K562 (cell line): Measurements from ENCODE around the gene SIRT5. TPM values are rescaled to one million over a fixed set of nuclear protein-coding genes. Genes with fewer than 3 reads are reported as not detected.

Experiments
- ATAC-seq: fragments of 200-7000 bp; cut with Tn5 transposase; 3 replicates; pipeline ENCODE4 v1.9.1; 2020; ENCODE audit warnings: moderate library complexity
- BruUV-seq: library from RNA; stranded (reverse); fragments of 400-500 nt; replicated peaks from 2 replicates; lab custom pipeline; 2021; lab: Mats Ljungman, UMichigan
- CTCF ChIA-PET: fragments of 300-600 bp; formaldehyde crosslinking; extraction: SDS; loops from one replicate; lab custom pipeline; 2021; ENCODE audit warnings: low intra/inter-chr PET ratio; lab: Yijun Ruan, JAX
- POLR2A ChIA-PET: fragments of 300-600, 350-650 bp; sonication (Branson Sonifier 250); formaldehyde crosslinking; extraction: SDS; loops from one replicate; lab custom pipeline; 2021; ENCODE audit warnings: antibody characterized with exemption, inconsistent platforms; lab: Yijun Ruan, JAX
- DNase-seq, 4 experiments: peaks; one replicate each; pipeline versions ENCODE4 v3.0.0 to v3.0.0-alpha.2; 2011 to 2018; ENCODE audit warnings: low spot score in 3 of 4, mixed read lengths in 3 of 4; ENCODE audit errors: extremely low read depth in 1 of 4
- FAIRE-seq: peaks from 2 replicates; lab custom pipeline; 2011; peaks lifted over from hg19 to GRCh38; lab: Jason Lieb, UNC
- H2AFZ ChIP-seq: 2 replicates; pipeline ENCODE4 v1.6.0; 2011; ENCODE audit warnings: low read depth, low read length, control low read depth, inconsistent platforms
- H3K27ac ChIP-seq: fragments of 200-600 bp; 3 replicates; pipeline ENCODE4 v1.8.0; 2011; ENCODE audit warnings: low read depth, mild to moderate bottlenecking, control low read depth, inconsistent platforms, low read length, moderate library complexity, mixed read lengths; ENCODE audit errors: extremely low read depth
- H3K27me3 ChIP-seq, 2 experiments: fragments of 300-600 bp in 1 of 2; 2 replicates in 1 of 2; 3 replicates in 1 of 2; pipeline versions ENCODE4 v1.6.0 to v1.8.0; 2011; ENCODE audit warnings: inconsistent platforms in 2 of 2, low read length in 2 of 2, mild to moderate bottlenecking in 1 of 2, mixed read lengths in 1 of 2, moderate library complexity in 1 of 2; ENCODE audit not compliant: control insufficient read depth in 2 of 2, insufficient read depth in 2 of 2
- H3K36me3 ChIP-seq: fragments of 300-600 bp; 3 replicates; pipeline ENCODE4 v1.8.0; 2011; ENCODE audit warnings: mild to moderate bottlenecking, low read length, inconsistent platforms; ENCODE audit not compliant: control insufficient read depth, insufficient read depth
- H3K4me1 ChIP-seq, 2 experiments: fragments of 200-600 bp in 1 of 2; replicated peaks in 1 of 2; 2 replicates in 1 of 2; 3 replicates in 1 of 2; pipeline versions ENCODE4 v1.5.1 to v1.8.0; 2011; ENCODE audit warnings: inconsistent platforms in 2 of 2, low read length in 2 of 2, mild to moderate bottlenecking in 1 of 2, mixed read lengths in 1 of 2, moderate library complexity in 1 of 2; ENCODE audit not compliant: control insufficient read depth in 2 of 2, insufficient read depth in 2 of 2
- H3K4me2 ChIP-seq: 2 replicates; pipeline ENCODE4 v1.6.1; 2011; ENCODE audit warnings: low read length, control low read depth, inconsistent platforms, mixed read lengths; ENCODE audit not compliant: insufficient read depth
- H3K4me3 ChIP-seq: fragments of 200-600 bp; sonication (generic), shearing (Covaris generic); 2 replicates; pipeline ENCODE4 v1.5.1; 2016; ENCODE audit warnings: control low read depth, inconsistent platforms
- H3K79me2 ChIP-seq: fragments of 200-600 bp; 3 replicates; pipeline ENCODE4 v1.8.0; 2011; ENCODE audit warnings: low read length, inconsistent platforms; ENCODE audit not compliant: control insufficient read depth, insufficient read depth
- H3K9ac ChIP-seq, 2 experiments: 2 replicates each; pipeline versions ENCODE4 v1.6.0 to v1.6.1; 2011; ENCODE audit warnings: low read depth in 2 of 2, low read length in 2 of 2, control low read depth in 1 of 2, inconsistent platforms in 1 of 2, mild to moderate bottlenecking in 1 of 2, mixed read lengths in 1 of 2; ENCODE audit not compliant: insufficient read depth in 1 of 2
- H3K9me1 ChIP-seq: one replicate; pipeline ENCODE4 v1.6.0; 2011; ENCODE audit warnings: inconsistent platforms, mild to moderate bottlenecking, low read length, moderate library complexity; ENCODE audit not compliant: control insufficient read depth, insufficient read depth
- H3K9me3 ChIP-seq: replicated peaks from 2 replicates; pipeline ENCODE4 v1.5.1; 2011; ENCODE audit warnings: low read depth, low read length, inconsistent platforms; ENCODE audit not compliant: control insufficient read depth, insufficient read depth
- H4K20me1 ChIP-seq: replicated peaks from 2 replicates; pipeline ENCODE4 v1.6.1; 2011; ENCODE audit warnings: low read length, inconsistent platforms, mixed read lengths; ENCODE audit not compliant: control insufficient read depth, insufficient read depth
- BRD4 ChIP-seq: fragments of 200-600 bp; sonication (generic); IDR thresholded peaks from 2 replicates; pipeline ENCODE4 v1.6.1; 2017; ENCODE audit warnings: inconsistent platforms
- DMBX1 ChIP-seq: fragments of 250-450 bp; sonication (Bioruptor Pico); IDR thresholded peaks from 2 replicates; pipeline ENCODE4 v1.8.0; 2022; ENCODE audit warnings: inconsistent platforms, mild to moderate bottlenecking, moderate library complexity, borderline replicate concordance
- KDM5B ChIP-seq: fragments of 200-600 bp; sonication (generic); IDR thresholded peaks from 2 replicates; pipeline ENCODE4 v1.6.1; 2012; ENCODE audit warnings: low read depth, mild to moderate bottlenecking, moderate library complexity, low read length, control low read depth, inconsistent platforms; ENCODE audit not compliant: insufficient replicate concordance
- MAFK ChIP-seq: IDR thresholded peaks from 2 replicates; pipeline ENCODE4 v1.6.1; 2011; ENCODE audit warnings: low read length, improper control_type of control experiment
- POLR2AphosphoS2 ChIP-seq: IDR thresholded peaks from 2 replicates; pipeline ENCODE4 v1.6.1; 2012; ENCODE audit warnings: low read length, improper control_type of control experiment
- RCOR1 ChIP-seq, 2 experiments: IDR thresholded peaks; 2 replicates each; pipeline ENCODE4 v1.6.1; 2012; ENCODE audit warnings: low read depth in 2 of 2, low read length in 2 of 2, borderline replicate concordance in 1 of 2, improper control_type of control experiment in 1 of 2
- REST ChIP-seq, 2 experiments: fragments of 450-650 bp; formaldehyde crosslinking in 1 of 2; IDR thresholded peaks; 2 replicates each; pipeline versions ENCODE4 v1.4.0 to v1.6.1; 2014 to 2020; ENCODE audit warnings: mild to moderate bottlenecking in 2 of 2, borderline replicate concordance in 1 of 2, low read depth in 1 of 2
- RFX1 ChIP-seq: fragments of 450-650 bp; IDR thresholded peaks from 2 replicates; pipeline ENCODE4 v1.6.1; 2016; ENCODE audit warnings: mild to moderate bottlenecking, moderate library complexity
- SMAD4 ChIP-seq: fragments of 250-450 bp; sonication (Bioruptor Pico); conservative IDR thresholded peaks from 2 replicates; pipeline ENCODE4 v1.8.0; 2021; ENCODE audit warnings: inconsistent platforms, mild to moderate bottlenecking, moderate library complexity
- TEAD4 ChIP-seq, 2 experiments: sonication (generic) in 1 of 2; formaldehyde crosslinking in 1 of 2; IDR thresholded peaks; 2 replicates each; pipeline versions ENCODE4 v1.6.1 to v1.8.0; 2012 to 2022; ENCODE audit warnings: borderline replicate concordance in 1 of 2, inconsistent platforms in 1 of 2, low read length in 1 of 2, mild to moderate bottlenecking in 1 of 2, missing genetic modification reagents in 1 of 2
- WHSC1 ChIP-seq: IDR thresholded peaks from one replicate; pipeline ENCODE4 v1.6.1; 2012; ENCODE audit warnings: low read length, control low read depth, inconsistent platforms
- ZNF699 ChIP-seq: fragments of 250-450 bp; sonication (Bioruptor Pico); IDR thresholded peaks from 2 replicates; pipeline ENCODE4 v1.8.0; 2021; ENCODE audit warnings: mild to moderate bottlenecking, moderate library complexity; ENCODE audit not compliant: insufficient replicate concordance
- ZNF766 ChIP-seq: fragments of 200-800 bp; sonication (Bioruptor generic); conservative IDR thresholded peaks from 2 replicates; pipeline ENCODE4 v1.6.1; 2016; ENCODE audit warnings: missing genetic modification characterization, missing compliant biosample characterization
- WGBS: fragments of 100-300 bp; shearing (Covaris generic); methylation state at CpG from one replicate; pipeline ENCODE4 v1.1.6; 2016; ENCODE audit warnings: low coverage, mixed read lengths; ENCODE audit not compliant: insufficient coverage; ENCODE audit errors: missing lambda C conversion rate; 5-methylcytosine and 5-hydroxymethylcytosine counted together
- in situ Hi-C: fragments of 300-500 bp; cut with MboI; formaldehyde crosslinking; loops from 4 replicates; pipeline ENCODE4 v1.15.0; 2018; ENCODE audit warnings: inconsistent platforms, mixed read lengths
- intact Hi-C: fragments of 100-400 bp; cut with micrococcal nuclease; formaldehyde crosslinking; loops from 2 replicates; pipeline ENCODE4 v1.14.2; 2022
- polyA plus RNA-seq, 8 experiments: library from polyadenylated mRNA; depleted of rRNA in 4 of 8; stranded (reverse) in 5 of 8; unstranded in 3 of 8; fragments of >200 nt; fragmentation: Nextera tagmentation in 2 of 8; fragmentation: Illumina TruSeq in 1 of 8; extraction: Ambion mirVana in 2 of 8; extraction: Trizol in 1 of 8; gene quantifications; 2 replicates each; pipeline versions ENCODE4 v1.2.1 to v1.2.3, GENCODE V29; 2011 to 2014; ENCODE audit warnings: inconsistent platforms in 1 of 8, missing spikeins in 1 of 8
- total RNA-seq, 7 experiments: library from RNA; depleted of rRNA in 6 of 7; stranded (reverse); fragments of >200 nt in 6 of 7; fragmentation: Illumina TruSeq in 2 of 7; extraction: Trizol in 2 of 7; gene quantifications; 2 replicates each; pipeline versions ENCODE4 v1.2.1 to v1.2.3, GENCODE V29; 2011 to 2021; ENCODE audit warnings: low replicate concordance in 1 of 7

SIRT5 gene
- total and polyA plus RNA-seq, 9 of the 15 experiments (the other 6 are each of a cell fraction or from before 2014, with no cell fraction given) = 2.1 to 15.7 (median 11.4) TPM

GRCh38 chr6:13572951-13573654 is 1.3 kb upstream of the SIRT5 start:
- peak overlapping the region; percentile 83 to 90; a peak in 3 of 4 replicates for H3K9ac ChIP-seq
- intact Hi-C loops = loop anchor here (10.0 kb wide), 3 partner anchors 238 to 502 kb away; no protein-coding TSS in a partner anchor
- ATAC-seq (no peak), FAIRE-seq (no peak), DNase-seq (no peak)
- no peaks in the 10 kb centered on the region for H4K20me1 ChIP-seq
- in situ Hi-C loops = no loop called here
- ChIA-PET CTCF (interaction anchor here (0.5 kb wide), 1 partner anchor 141 kb away, joined by 3 read pairs; no protein-coding TSS in a partner anchor), POLR2A (interaction anchor here (0.8 to 1.0 kb wide), 3 partner anchors 17 to 212 kb away, joined by 3 to 4 read pairs (median 3); no protein-coding TSS in a partner anchor)
- peak overlapping the region; percentile 56; the same call in 1 of the 2 replicates for H3K4me3 ChIP-seq
- peak overlapping the region; percentile 87 for H3K27ac ChIP-seq
- peaks cover 17 to 20% of the 10 kb centered on the region in 2 experiments for H3K4me1 ChIP-seq
- peak overlapping the region; percentile 97 for H2AFZ ChIP-seq
- no peaks in the 10 kb centered on the region; a peak in 1 of 5 replicates for H3K27me3 ChIP-seq
- WGBS = 57% methylated on average over 16 of the region's 16 CpGs
- H3K36me3 ChIP-seq = no peaks in the 10 kb centered on the region
- H3K4me2 ChIP-seq = peak overlapping the region; percentile 90
- BruUV-seq = no TSS peak
- peaks cover 19% of the 10 kb centered on the region for H3K79me2 ChIP-seq
- peaks cover 4% of the 10 kb centered on the region for H3K9me3 ChIP-seq
- H3K9me1 ChIP-seq = no peaks in the 10 kb centered on the region
- 0 out of 2 replicates have a peak, but pooled peaks have one; percentile 26 for TF ChIP-seq BRD4
- TF ChIP-seq ZNF699 (CRISPR knock-in tag) = no peak
- TF ChIP-seq MAFK = 0 out of 2 replicates have a peak, but pooled peaks have one; percentile 1
- TF ChIP-seq REST (IDR thresholded peaks at IDR 0.05; ENCODE audit: borderline replicate concordance) = peak; percentile 25; the same call in 1 of the 2 replicates
- TF ChIP-seq REST (CRISPR knock-in tag; IDR thresholded peaks at IDR 0.05; ENCODE audit: low read depth) = no peak
- no peak for TF ChIP-seq ZNF766
- TF ChIP-seq RFX1 = no peak
- TF ChIP-seq RCOR1 (IDR thresholded peaks at IDR 0.05; ENCODE audit: borderline replicate concordance in 1 of 2, low read depth in 2 of 2, low read length in 2 of 2) = no peak
- no peak for TF ChIP-seq WHSC1
- TF ChIP-seq SMAD4 (CRISPR knock-in tag) = no peak
- TF ChIP-seq POLR2AphosphoS2 = no peak
- no peak for TF ChIP-seq TEAD4 (IDR thresholded peaks at IDR 0.05; ENCODE audit: low read length)
- no peak for TF ChIP-seq TEAD4 (CRISPR knock-in tag; IDR thresholded peaks at IDR 0.05; ENCODE audit: borderline replicate concordance)
- TF ChIP-seq DMBX1 (CRISPR knock-in tag) = no peak
- peak; percentile 37 for TF ChIP-seq KDM5B
